Fibroblast of villous mesenchyme (primary cell): ENCODE measurements around the gene GAS2L2. TPM values are rescaled to one million over a fixed set of nuclear protein-coding genes. Genes with fewer than 3 reads are reported as not detected.
A peak's percentile ranks its signal among the peaks of the same experiment; 100 is the strongest.

Experiments
- DNase-seq: peaks from one replicate; pipeline ENCODE4 v3.0.0-alpha.2; 2010; ENCODE audit warnings: low read depth
- H3K4me3 ChIP-seq: 2 replicates; pipeline ENCODE4 v1.5.1; 2011; ENCODE audit warnings: low read depth, mild to moderate bottlenecking, low read length
- CTCF ChIP-seq: IDR thresholded peaks from 2 replicates; pipeline ENCODE4 v1.5.1; 2012; ENCODE audit warnings: low read depth, mild to moderate bottlenecking, low read length; ENCODE audit not compliant: insufficient read depth
- total RNA-seq: library from RNA; depleted of rRNA; stranded (reverse); fragments of >200 nt; gene quantifications from 2 replicates; pipeline ENCODE4 v1.2.3, GENCODE V29; 2012

Gene GAS2L2
- total RNA-seq, result not detected in 2 replicates

GRCh38 chr17:35752945-35753764 is at the start of gene GAS2L2:
Gene GAS2L2 (minus strand): TSS chr17:35753239. CDS start chr17:35752850, 389 bp downstream.
- DNase-seq, result no peak
- TF ChIP-seq CTCF, result no peak
- H3K4me3 ChIP-seq, result no peak within 1 kb of the TSS

- peak; percentile 98 for DNase-seq
- no peak for TF ChIP-seq CTCF
- no peak overlapping the region for H3K4me3 ChIP-seq
Measured at GRCh38 chr17:35801583-35802224, 48.7 kb upstream of the GAS2L2 start.

- no peak overlapping the region for H3K4me3 ChIP-seq
- TF ChIP-seq CTCF, result no peak
- DNase-seq, result no peak
Measured at GRCh38 chr17:35799942-35800341, 46.9 kb upstream of the GAS2L2 start.

- no peak for TF ChIP-seq CTCF
Measured at GRCh38 chr17:35797918-35798317, 44.9 kb upstream of the GAS2L2 start.

GRCh38 chr17:35797370-35797769 is 44.3 kb upstream of the GAS2L2 start:
- DNase-seq, result no peak

More at GRCh38 chr17:35797918-35798317, 44.9 kb upstream of the GAS2L2 start:
- no peak for DNase-seq
- H3K4me3 ChIP-seq, result no peak overlapping the region

GRCh38 chr17:35796942-35797341 is 43.9 kb upstream of the GAS2L2 start:
- no peak for DNase-seq
- H3K4me3 ChIP-seq, result no peak overlapping the region
- TF ChIP-seq CTCF, result no peak

More at GRCh38 chr17:35797370-35797769, 44.3 kb upstream of the GAS2L2 start:
- TF ChIP-seq CTCF, result no peak
- H3K4me3 ChIP-seq, result no peak overlapping the region

- no peak for TF ChIP-seq CTCF
- no peak for DNase-seq
- H3K4me3 ChIP-seq, result peak overlapping the region; percentile 68
Measured at GRCh38 chr17:35795871-35796265, 42.8 kb upstream of the GAS2L2 start.
